H1 (cell line): ENCODE results near the gene MCC. TPM values are rescaled to one million over a fixed set of nuclear protein-coding genes. Genes with fewer than 3 reads are reported as not detected.

Source experiments
- CTCF ChIA-PET: fragments of 300-600 bp; sonication (Branson Sonifier 250); formaldehyde crosslinking; loops from one replicate; lab custom pipeline; 2021; ENCODE audit not compliant: partially characterized antibody; lab: Charles Lee
- POLR2A ChIA-PET: fragments of 300-600 bp; sonication (Branson Sonifier 250); formaldehyde crosslinking; loops from one replicate; lab custom pipeline; 2021; ENCODE audit warnings: inconsistent platforms; ENCODE audit not compliant: partially characterized antibody; lab: Charles Lee
- DNase-seq, 2 experiments: peaks; one replicate each; pipeline versions ENCODE4 v3.0.0 to v3.0.0-alpha.2; 2010 to 2022; ENCODE audit warnings: low spot score in 2 of 2, low read depth in 1 of 2, mixed read lengths in 1 of 2
- FAIRE-seq: peaks from 2 replicates; lab custom pipeline; 2011; peaks lifted over from hg19 to GRCh38; lab: Jason Lieb, UNC
- H2AFZ ChIP-seq: 2 replicates; pipeline ENCODE4 v1.8.1; 2012; ENCODE audit warnings: low read length, inconsistent platforms
- H2AK5ac ChIP-seq: 2 replicates; pipeline ENCODE4 v1.6.1; 2013; ENCODE audit warnings: low read depth, low read length
- H2BK120ac ChIP-seq: replicated peaks from 2 replicates; pipeline ENCODE3; 2013; ENCODE audit warnings: low read depth, low read length, inconsistent platforms
- H2BK12ac ChIP-seq: 2 replicates; pipeline ENCODE4 v1.6.1; 2013; ENCODE audit warnings: low read depth, low read length
- H2BK15ac ChIP-seq: 2 replicates; pipeline ENCODE4 v1.6.1; 2013; ENCODE audit warnings: low read length
- H2BK20ac ChIP-seq: 2 replicates; pipeline ENCODE4 v1.6.1; 2013; ENCODE audit warnings: low read length
- H2BK5ac ChIP-seq: 2 replicates; pipeline ENCODE4 v1.6.1; 2013; ENCODE audit warnings: low read depth, low read length
- H3K14ac ChIP-seq: 2 replicates; pipeline ENCODE4 v1.6.1; 2013; ENCODE audit warnings: inconsistent platforms; ENCODE audit not compliant: insufficient read length
- H3K18ac ChIP-seq: 2 replicates; pipeline ENCODE4 v1.6.1; 2013; ENCODE audit warnings: low read length; ENCODE audit errors: extremely low read depth
- H3K23ac ChIP-seq: 2 replicates; pipeline ENCODE4 v1.6.1; 2013; ENCODE audit warnings: inconsistent platforms; ENCODE audit not compliant: insufficient read length
- H3K23me2 ChIP-seq: 2 replicates; pipeline ENCODE4 v1.6.1; 2013; ENCODE audit warnings: low read depth, low read length
- H3K27ac ChIP-seq: 2 replicates; pipeline ENCODE4 v1.6.1; 2011; ENCODE audit warnings: low read depth, low read length, inconsistent platforms
- H3K27me3 ChIP-seq, 4 experiments: replicated peaks in 1 of 4; 1 replicate in 1 of 4; 2 replicates in 3 of 4; pipeline versions ENCODE4 v1.6.1 to v1.8.1; 2011 to 2013; ENCODE audit warnings: low read length in 3 of 4, mild to moderate bottlenecking in 3 of 4, inconsistent platforms in 2 of 4, mixed read lengths in 2 of 4, moderate library complexity in 1 of 4; ENCODE audit not compliant: control insufficient read depth in 3 of 4, insufficient read depth in 3 of 4; ENCODE audit errors: extremely low read depth in 1 of 4
- H3K36me3 ChIP-seq, 4 experiments: 2 replicates each; pipeline versions ENCODE4 v1.6.1 to v1.8.1; 2011 to 2013; ENCODE audit warnings: mild to moderate bottlenecking in 4 of 4, low read length in 3 of 4, moderate library complexity in 2 of 4, control low read depth in 1 of 4, inconsistent platforms in 1 of 4; ENCODE audit not compliant: insufficient read depth in 4 of 4, control insufficient read depth in 2 of 4
- H3K4ac ChIP-seq: replicated peaks from 2 replicates; pipeline ENCODE3; 2013; ENCODE audit warnings: low read length, low read depth, mixed read lengths, inconsistent platforms; ENCODE audit not compliant: insufficient read length
- H3K4me1 ChIP-seq, 4 experiments: replicated peaks in 1 of 4; 1 replicate in 1 of 4; 2 replicates in 3 of 4; pipeline versions ENCODE4 v1.6.1 to v1.8.1; 2011 to 2013; ENCODE audit warnings: low read length in 3 of 4, inconsistent platforms in 2 of 4, mixed read lengths in 1 of 4; ENCODE audit not compliant: insufficient read depth in 4 of 4, control insufficient read depth in 3 of 4
- H3K4me2 ChIP-seq, 2 experiments: 2 replicates each; pipeline versions ENCODE4 v1.6.1 to v1.8.1; 2011 to 2013; ENCODE audit warnings: low read depth in 2 of 2, low read length in 2 of 2, control low read depth in 1 of 2, inconsistent platforms in 1 of 2, mild to moderate bottlenecking in 1 of 2; ENCODE audit not compliant: insufficient read depth in 1 of 2
- H3K4me3 ChIP-seq, 4 experiments: fragments of 200-600, 300-600 bp in 1 of 4; sonication (generic), shearing (Covaris generic), sonication (Bioruptor Twin) in 1 of 4; 2 replicates each; pipeline versions ENCODE4 v1.5.1 to v1.8.1; 2011 to 2016; ENCODE audit warnings: low read length in 4 of 4, low read depth in 3 of 4, control low read depth in 2 of 4, inconsistent platforms in 2 of 4, mild to moderate bottlenecking in 2 of 4, mixed read lengths in 1 of 4, moderate library complexity in 1 of 4; ENCODE audit not compliant: insufficient read depth in 2 of 4; ENCODE audit errors: extremely low read depth in 1 of 4
- H3K56ac ChIP-seq: replicated peaks from 2 replicates; pipeline ENCODE3; 2013; ENCODE audit warnings: low read depth, mild to moderate bottlenecking, mixed read lengths, low read length, inconsistent platforms; ENCODE audit not compliant: insufficient read length
- H3K79me1 ChIP-seq: 2 replicates; pipeline ENCODE4 v1.6.1; 2013; ENCODE audit warnings: low read depth, low read length, control low read depth
- H3K79me2 ChIP-seq, 2 experiments: 2 replicates each; pipeline versions ENCODE4 v1.6.1 to v1.8.1; 2012 to 2013; ENCODE audit warnings: low read length in 2 of 2, mild to moderate bottlenecking in 2 of 2, inconsistent platforms in 1 of 2; ENCODE audit not compliant: insufficient read depth in 2 of 2, control insufficient read depth in 1 of 2
- H3K9ac ChIP-seq, 4 experiments: replicated peaks in 1 of 4; 1 replicate in 1 of 4; 2 replicates in 3 of 4; pipeline versions ENCODE4 v1.6.1 to v1.8.1; 2011 to 2013; ENCODE audit warnings: low read depth in 3 of 4, low read length in 3 of 4, control low read depth in 2 of 4, mild to moderate bottlenecking in 2 of 4, moderate library complexity in 2 of 4, inconsistent platforms in 1 of 4; ENCODE audit errors: extremely low read depth in 1 of 4
- H3K9me3 ChIP-seq, 2 experiments: 2 replicates each; pipeline versions ENCODE4 v1.6.1 to v1.8.1; 2012 to 2013; ENCODE audit warnings: mild to moderate bottlenecking in 2 of 2, moderate library complexity in 2 of 2, control low read depth in 1 of 2, inconsistent platforms in 1 of 2, low read depth in 1 of 2, low read length in 1 of 2, mixed read lengths in 1 of 2; ENCODE audit not compliant: insufficient read depth in 2 of 2
- H4K20me1 ChIP-seq, 2 experiments: replicated peaks in 1 of 2; 2 replicates each; pipeline versions ENCODE3 to v1.8.1; 2011 to 2013; ENCODE audit warnings: inconsistent platforms in 2 of 2, low read length in 2 of 2, mild to moderate bottlenecking in 1 of 2; ENCODE audit not compliant: insufficient read depth in 2 of 2, control insufficient read depth in 1 of 2
- H4K5ac ChIP-seq: 2 replicates; pipeline ENCODE4 v1.6.1; 2013; ENCODE audit warnings: low read length, low read depth, mixed read lengths, inconsistent platforms; ENCODE audit not compliant: insufficient read length
- H4K8ac ChIP-seq: 2 replicates; pipeline ENCODE4 v1.8.0; 2013; ENCODE audit warnings: mild to moderate bottlenecking, moderate library complexity, low read length, inconsistent platforms; ENCODE audit not compliant: insufficient read depth; ENCODE audit errors: extremely low read depth
- H4K91ac ChIP-seq: replicated peaks from 2 replicates; pipeline ENCODE3; 2013; ENCODE audit warnings: low read length, mixed read lengths, inconsistent platforms; ENCODE audit not compliant: insufficient read length
- CEBPB ChIP-seq: IDR thresholded peaks from 2 replicates; pipeline ENCODE4 v1.6.1; 2012; ENCODE audit warnings: low read depth, low read length
- EZH2 ChIP-seq: fragments of 200-600 bp; sonication (generic); IDR thresholded peaks from 2 replicates; pipeline ENCODE4 v1.7.1; 2012; ENCODE audit warnings: low read depth, mild to moderate bottlenecking, moderate library complexity, low read length, inconsistent platforms; ENCODE audit not compliant: severe bottlenecking
- FOSL1 ChIP-seq: IDR thresholded peaks from 2 replicates; pipeline ENCODE4 v1.6.1; 2011; ENCODE audit warnings: mild to moderate bottlenecking, low read depth, low read length, moderate library complexity; ENCODE audit not compliant: insufficient read depth
- GTF2F1 ChIP-seq: IDR thresholded peaks from 2 replicates; pipeline ENCODE4 v1.6.1; 2012; ENCODE audit warnings: low read depth, low read length, improper control_type of control experiment, borderline replicate concordance
- KDM1A ChIP-seq: fragments of 200-600, 300-600 bp; sonication (generic); IDR thresholded peaks from 2 replicates; pipeline ENCODE4 v1.7.1; 2016; ENCODE audit warnings: mild to moderate bottlenecking, low read length, borderline replicate concordance
- NANOG ChIP-seq: IDR thresholded peaks from 2 replicates; pipeline ENCODE4 v1.6.1; 2011; ENCODE audit warnings: low read length, low read depth, mild to moderate bottlenecking, inconsistent platforms; ENCODE audit not compliant: insufficient read depth, poor library complexity, severe bottlenecking
- PHF8 ChIP-seq: fragments of 200-600 bp; sonication (generic); conservative IDR thresholded peaks from 2 replicates; pipeline ENCODE4 v1.7.1; 2012; ENCODE audit warnings: low read depth, mild to moderate bottlenecking, inconsistent platforms, low read length, moderate library complexity
- RXRA ChIP-seq: IDR thresholded peaks from 2 replicates; pipeline ENCODE4 v1.6.1; 2011; ENCODE audit warnings: low read depth, mild to moderate bottlenecking, low read length, moderate library complexity; ENCODE audit not compliant: insufficient read depth
- SAP30 ChIP-seq: fragments of 300-600 bp; sonication (generic); IDR thresholded peaks from 2 replicates; pipeline ENCODE4 v1.7.1; 2012; ENCODE audit warnings: low read length, moderate library complexity, mild to moderate bottlenecking, inconsistent platforms; ENCODE audit not compliant: insufficient read depth, insufficient replicate concordance
- SRF ChIP-seq: IDR thresholded peaks from 2 replicates; pipeline ENCODE4 v1.6.1; 2011; ENCODE audit warnings: mild to moderate bottlenecking, low read depth, low read length, moderate library complexity
- TEAD4 ChIP-seq: IDR thresholded peaks from 2 replicates; pipeline ENCODE4 v1.6.1; 2012; ENCODE audit warnings: low read depth, low read length, inconsistent platforms, mixed read lengths
- WGBS, 2 experiments: shearing (Covaris generic) in 1 of 2; methylation state at CpG; one replicate each; pipeline versions ENCODE4 v1.1.6 to v1.1.7; 2013 to 2015; ENCODE audit warnings: low lambda C conversion rate in 2 of 2, mixed read lengths in 2 of 2, inconsistent platforms in 1 of 2, low coverage in 1 of 2, missing lambda C conversion rate in 1 of 2; ENCODE audit not compliant: insufficient replicate concordance in 2 of 2, insufficient coverage in 1 of 2, insufficient read length in 1 of 2; ENCODE audit errors: extremely low coverage in 1 of 2, missing lambda C conversion rate in 1 of 2; 5-methylcytosine and 5-hydroxymethylcytosine counted together
- polyA plus RNA-seq, 7 experiments: library from polyadenylated mRNA; depleted of rRNA in 3 of 7; stranded (reverse) in 5 of 7; unstranded in 2 of 7; fragments of >200 nt in 5 of 7; fragments of 200-250 nt in 2 of 7; gene quantifications; 1 replicate in 5 of 7; 2 replicates in 1 of 7; 4 replicates in 1 of 7; pipeline versions ENCODE4 v1.2.1 to v1.2.3, GENCODE V29; 2011 to 2013; ENCODE audit warnings: missing spikeins in 2 of 7, mixed read lengths in 2 of 7
- total RNA-seq: library from RNA; stranded (reverse); fragmentation: NEBNext Ultra II Directional; extraction: Animal tissue kit (Norgen Biotek cat#: 25700); gene quantifications from 2 replicates; pipeline ENCODE4 v1.2.1, GENCODE V29; 2021

MCC gene
- total and polyA plus RNA-seq, 2 of the 8 experiments (the other 6 are each of a cell fraction or from before 2014, with no cell fraction given): 2.6 to 18.3 TPM

- H3K23ac ChIP-seq: no peak overlapping the region
- peaks cover 0 to 4% (median 1%) of the 10 kb centered on the region in 4 experiments; a peak in 4 of 8 replicates for H3K36me3 ChIP-seq
- H4K5ac ChIP-seq: no peak overlapping the region
- no peak overlapping the region for H2BK12ac ChIP-seq
- no peak overlapping the region for H2AFZ ChIP-seq
- H3K27me3 ChIP-seq: no peaks in the 10 kb centered on the region; a peak in 1 of 7 replicates
- H3K4ac ChIP-seq: no peak overlapping the region
- H3K79me2 ChIP-seq: no peaks in the 10 kb centered on the region
- H2BK120ac ChIP-seq: no peak overlapping the region
- no peak overlapping the region for H3K14ac ChIP-seq
- H3K4me3 ChIP-seq: no peak overlapping the region
- H3K23me2 ChIP-seq: no peaks in the 10 kb centered on the region
- peak; percentile 32 for FAIRE-seq
- no peak overlapping the region for H3K9ac ChIP-seq
- no peak overlapping the region for H3K27ac ChIP-seq
- no peak overlapping the region for H4K91ac ChIP-seq
- no peak overlapping the region for H4K8ac ChIP-seq
- H3K79me1 ChIP-seq: no peaks in the 10 kb centered on the region
- no peak overlapping the region for H2BK15ac ChIP-seq
- H3K18ac ChIP-seq: no peak overlapping the region
- WGBS, 2 experiments: 79% methylated on average over 4 of the region's 4 CpGs; no CpG with 5 or more reads in 1 of the 2 experiments
- ChIA-PET CTCF (interaction anchor here (0.8 to 2.0 kb wide), 7 partner anchors 9 to 525 kb away, joined by 3 to 12 read pairs (median 5); no protein-coding TSS in a partner anchor), POLR2A (no interaction called here)
- H2AK5ac ChIP-seq: no peak overlapping the region
- H3K4me1 ChIP-seq: peaks cover 0 to 7% (median 0%) of the 10 kb centered on the region in 4 experiments; a peak in 1 of 7 replicates
- no peak overlapping the region for H3K4me2 ChIP-seq
- H3K9me3 ChIP-seq: no peaks in the 10 kb centered on the region
- peak; percentile 32 for TF ChIP-seq NANOG
- TF ChIP-seq KDM1A: no peak
- TF ChIP-seq RXRA: 0 out of 2 replicates have a peak, but pooled peaks have one; percentile 26
- TF ChIP-seq SAP30: no peak
- TF ChIP-seq TEAD4: peak; percentile 59; the same call in 1 of the 2 replicates
- no peak for TF ChIP-seq SRF
- TF ChIP-seq EZH2: no peak
- no peak for TF ChIP-seq CEBPB
- TF ChIP-seq PHF8: no peak
- no peak for TF ChIP-seq GTF2F1
- TF ChIP-seq FOSL1: no peak
- peaks cover 0 to 4% of the 10 kb centered on the region in 2 experiments for H4K20me1 ChIP-seq
- no peak overlapping the region for H2BK20ac ChIP-seq
- H2BK5ac ChIP-seq: no peak overlapping the region
- DNase-seq: no peak
- H3K56ac ChIP-seq: no peak overlapping the region
Observed at GRCh38 chr5:113081091-113081839, 407.0 kb downstream of the MCC start.
